Measurements from ENCODE around the gene METTL25B.

DNA sequence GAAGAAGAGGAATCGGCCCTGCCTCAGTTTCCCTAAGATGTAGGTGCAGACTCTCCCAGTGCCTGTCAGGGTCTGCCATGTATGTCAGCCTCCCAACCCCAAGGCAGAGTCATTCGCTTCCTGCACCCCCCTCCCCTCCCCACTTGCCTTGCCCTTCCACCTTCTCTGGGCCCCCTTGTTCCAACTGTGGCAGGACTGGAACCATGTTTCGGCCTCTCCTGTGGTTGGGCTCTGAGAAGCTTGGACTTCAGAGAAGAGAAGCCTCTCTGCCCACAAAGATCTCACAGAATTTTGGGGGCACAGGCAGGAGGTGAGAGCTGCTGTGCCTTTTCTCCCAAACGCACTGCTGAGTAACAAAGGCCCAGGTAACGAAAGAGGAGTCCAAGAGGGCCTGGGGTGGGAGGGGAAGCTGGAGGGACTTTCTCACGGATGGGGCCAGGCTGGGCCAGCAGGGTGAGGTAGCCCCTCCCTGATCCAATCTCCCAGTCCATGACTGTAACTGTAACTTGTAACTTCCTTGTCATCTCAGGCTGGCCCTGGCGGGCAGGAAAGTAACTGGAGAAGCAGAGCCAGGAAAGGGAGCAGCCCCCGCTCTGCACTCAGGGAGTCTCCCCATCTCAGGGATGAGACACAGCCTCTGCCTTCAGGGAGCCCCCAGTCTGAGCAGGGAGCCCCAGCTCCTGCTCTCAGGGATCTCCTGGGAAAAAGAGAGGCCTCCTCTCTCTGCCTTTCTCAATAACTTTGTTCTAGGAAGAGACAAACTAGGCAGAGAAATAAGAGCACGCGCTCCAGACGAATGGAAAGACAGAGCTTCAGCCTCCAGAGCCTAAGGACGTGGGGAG, 34.2 kb upstream of the METTL25B start:
- TF ChIP-seq, protein P1, sequence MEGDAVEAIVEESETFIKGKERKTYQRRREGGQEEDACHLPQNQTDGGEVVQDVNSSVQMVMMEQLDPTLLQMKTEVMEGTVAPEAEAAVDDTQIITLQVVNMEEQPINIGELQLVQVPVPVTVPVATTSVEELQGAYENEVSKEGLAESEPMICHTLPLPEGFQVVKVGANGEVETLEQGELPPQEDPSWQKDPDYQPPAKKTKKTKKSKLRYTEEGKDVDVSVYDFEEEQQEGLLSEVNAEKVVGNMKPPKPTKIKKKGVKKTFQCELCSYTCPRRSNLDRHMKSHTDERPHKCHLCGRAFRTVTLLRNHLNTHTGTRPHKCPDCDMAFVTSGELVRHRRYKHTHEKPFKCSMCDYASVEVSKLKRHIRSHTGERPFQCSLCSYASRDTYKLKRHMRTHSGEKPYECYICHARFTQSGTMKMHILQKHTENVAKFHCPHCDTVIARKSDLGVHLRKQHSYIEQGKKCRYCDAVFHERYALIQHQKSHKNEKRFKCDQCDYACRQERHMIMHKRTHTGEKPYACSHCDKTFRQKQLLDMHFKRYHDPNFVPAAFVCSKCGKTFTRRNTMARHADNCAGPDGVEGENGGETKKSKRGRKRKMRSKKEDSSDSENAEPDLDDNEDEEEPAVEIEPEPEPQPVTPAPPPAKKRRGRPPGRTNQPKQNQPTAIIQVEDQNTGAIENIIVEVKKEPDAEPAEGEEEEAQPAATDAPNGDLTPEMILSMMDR (IDR thresholded peaks at IDR 0.05; ENCODE audit: low read depth, low read length, missing input control): no peak
- TF ChIP-seq, protein P2, sequence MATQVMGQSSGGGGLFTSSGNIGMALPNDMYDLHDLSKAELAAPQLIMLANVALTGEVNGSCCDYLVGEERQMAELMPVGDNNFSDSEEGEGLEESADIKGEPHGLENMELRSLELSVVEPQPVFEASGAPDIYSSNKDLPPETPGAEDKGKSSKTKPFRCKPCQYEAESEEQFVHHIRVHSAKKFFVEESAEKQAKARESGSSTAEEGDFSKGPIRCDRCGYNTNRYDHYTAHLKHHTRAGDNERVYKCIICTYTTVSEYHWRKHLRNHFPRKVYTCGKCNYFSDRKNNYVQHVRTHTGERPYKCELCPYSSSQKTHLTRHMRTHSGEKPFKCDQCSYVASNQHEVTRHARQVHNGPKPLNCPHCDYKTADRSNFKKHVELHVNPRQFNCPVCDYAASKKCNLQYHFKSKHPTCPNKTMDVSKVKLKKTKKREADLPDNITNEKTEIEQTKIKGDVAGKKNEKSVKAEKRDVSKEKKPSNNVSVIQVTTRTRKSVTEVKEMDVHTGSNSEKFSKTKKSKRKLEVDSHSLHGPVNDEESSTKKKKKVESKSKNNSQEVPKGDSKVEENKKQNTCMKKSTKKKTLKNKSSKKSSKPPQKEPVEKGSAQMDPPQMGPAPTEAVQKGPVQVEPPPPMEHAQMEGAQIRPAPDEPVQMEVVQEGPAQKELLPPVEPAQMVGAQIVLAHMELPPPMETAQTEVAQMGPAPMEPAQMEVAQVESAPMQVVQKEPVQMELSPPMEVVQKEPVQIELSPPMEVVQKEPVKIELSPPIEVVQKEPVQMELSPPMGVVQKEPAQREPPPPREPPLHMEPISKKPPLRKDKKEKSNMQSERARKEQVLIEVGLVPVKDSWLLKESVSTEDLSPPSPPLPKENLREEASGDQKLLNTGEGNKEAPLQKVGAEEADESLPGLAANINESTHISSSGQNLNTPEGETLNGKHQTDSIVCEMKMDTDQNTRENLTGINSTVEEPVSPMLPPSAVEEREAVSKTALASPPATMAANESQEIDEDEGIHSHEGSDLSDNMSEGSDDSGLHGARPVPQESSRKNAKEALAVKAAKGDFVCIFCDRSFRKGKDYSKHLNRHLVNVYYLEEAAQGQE (IDR thresholded peaks at IDR 0.05): no peak
- TF ChIP-seq RAD21 (IDR thresholded peaks at IDR 0.05) (no peak), SP1 (IDR thresholded peaks at IDR 0.05) (no peak), GABPA (IDR thresholded peaks at IDR 0.05 in 1 of 2, conservative IDR thresholded peaks at IDR 0.05 in 1 of 2) (no peak), TAF1 (conservative IDR thresholded peaks at IDR 0.05) (no peak), JUND (IDR thresholded peaks at IDR 0.05) (no peak), RXRA (IDR thresholded peaks at IDR 0.05) (no peak), YY1 (IDR thresholded peaks at IDR 0.05) (no peak), EGR1 (IDR thresholded peaks at IDR 0.05; ENCODE audit: low read depth in 2 of 2) (no peak)
- TF ChIP-seq, protein P3, sequence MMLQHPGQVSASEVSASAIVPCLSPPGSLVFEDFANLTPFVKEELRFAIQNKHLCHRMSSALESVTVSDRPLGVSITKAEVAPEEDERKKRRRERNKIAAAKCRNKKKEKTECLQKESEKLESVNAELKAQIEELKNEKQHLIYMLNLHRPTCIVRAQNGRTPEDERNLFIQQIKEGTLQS (IDR thresholded peaks at IDR 0.05): no peak
- TF ChIP-seq, protein P4, sequence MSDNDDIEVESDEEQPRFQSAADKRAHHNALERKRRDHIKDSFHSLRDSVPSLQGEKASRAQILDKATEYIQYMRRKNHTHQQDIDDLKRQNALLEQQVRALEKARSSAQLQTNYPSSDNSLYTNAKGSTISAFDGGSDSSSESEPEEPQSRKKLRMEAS (IDR thresholded peaks at IDR 0.05): no peak
- TF ChIP-seq, protein P5, sequence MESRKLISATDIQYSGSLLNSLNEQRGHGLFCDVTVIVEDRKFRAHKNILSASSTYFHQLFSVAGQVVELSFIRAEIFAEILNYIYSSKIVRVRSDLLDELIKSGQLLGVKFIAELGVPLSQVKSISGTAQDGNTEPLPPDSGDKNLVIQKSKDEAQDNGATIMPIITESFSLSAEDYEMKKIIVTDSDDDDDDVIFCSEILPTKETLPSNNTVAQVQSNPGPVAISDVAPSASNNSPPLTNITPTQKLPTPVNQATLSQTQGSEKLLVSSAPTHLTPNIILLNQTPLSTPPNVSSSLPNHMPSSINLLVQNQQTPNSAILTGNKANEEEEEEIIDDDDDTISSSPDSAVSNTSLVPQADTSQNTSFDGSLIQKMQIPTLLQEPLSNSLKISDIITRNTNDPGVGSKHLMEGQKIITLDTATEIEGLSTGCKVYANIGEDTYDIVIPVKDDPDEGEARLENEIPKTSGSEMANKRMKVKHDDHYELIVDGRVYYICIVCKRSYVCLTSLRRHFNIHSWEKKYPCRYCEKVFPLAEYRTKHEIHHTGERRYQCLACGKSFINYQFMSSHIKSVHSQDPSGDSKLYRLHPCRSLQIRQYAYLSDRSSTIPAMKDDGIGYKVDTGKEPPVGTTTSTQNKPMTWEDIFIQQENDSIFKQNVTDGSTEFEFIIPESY (IDR thresholded peaks at IDR 0.05): no peak

All from liver (tissue), 3 donors.